GM21423 (cell line): Measurements from ENCODE around the gene PSMA5.
"Not testable (repeated sequence)": the region's sequence is repeated elsewhere in the genome, so short reads cannot be mapped to it uniquely, and the experiment has no call there.

Experiments
- ATAC-seq: cut with Tn5 transposase; IDR thresholded peaks from one replicate; pipeline ENCODE4 v1.9.1; 2021; ENCODE audit warnings: mild to moderate bottlenecking, moderate library complexity; ENCODE audit not compliant: unreplicated experiment

PSMA5 gene

DNA sequence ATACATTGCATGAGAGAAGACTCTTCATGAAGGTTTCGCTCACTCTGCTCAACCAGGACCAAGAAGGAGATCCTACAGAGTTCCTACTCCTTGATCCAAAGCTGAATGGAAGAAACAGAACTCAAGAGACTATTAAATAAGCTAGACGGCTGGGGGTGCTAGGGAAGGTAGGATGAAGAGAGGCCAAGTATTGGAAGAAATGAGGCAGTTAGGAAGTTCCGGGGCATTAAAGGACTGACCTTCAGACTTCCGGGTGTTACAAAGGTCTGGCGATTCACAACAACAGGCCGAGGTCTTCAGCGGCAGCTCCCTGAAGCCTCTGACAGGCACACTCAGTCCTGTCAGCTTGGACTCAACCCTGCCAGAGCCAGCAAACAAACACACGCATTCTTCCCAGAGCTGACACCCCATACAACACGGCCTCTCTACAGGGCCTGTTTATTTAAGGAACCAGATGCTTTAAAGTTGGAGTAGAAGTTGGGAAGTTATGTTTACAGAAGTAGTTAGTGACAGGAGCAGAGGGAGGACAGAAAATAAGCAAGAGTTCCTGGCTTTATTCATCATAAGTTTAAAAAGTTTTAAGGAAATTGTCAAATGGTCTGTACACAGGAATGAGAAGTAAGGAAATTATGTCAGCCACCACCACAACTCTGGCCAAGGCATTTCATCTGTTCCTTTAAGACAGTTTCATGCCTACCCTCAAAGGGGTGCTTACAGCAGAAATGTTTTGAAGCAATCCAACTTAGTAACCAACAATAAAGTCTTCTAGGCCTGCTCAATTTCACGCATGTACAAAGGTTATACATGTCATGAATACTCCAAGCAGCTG lies 33.2 kb downstream of the PSMA5 start:
- ATAC-seq = no peak

DNA sequence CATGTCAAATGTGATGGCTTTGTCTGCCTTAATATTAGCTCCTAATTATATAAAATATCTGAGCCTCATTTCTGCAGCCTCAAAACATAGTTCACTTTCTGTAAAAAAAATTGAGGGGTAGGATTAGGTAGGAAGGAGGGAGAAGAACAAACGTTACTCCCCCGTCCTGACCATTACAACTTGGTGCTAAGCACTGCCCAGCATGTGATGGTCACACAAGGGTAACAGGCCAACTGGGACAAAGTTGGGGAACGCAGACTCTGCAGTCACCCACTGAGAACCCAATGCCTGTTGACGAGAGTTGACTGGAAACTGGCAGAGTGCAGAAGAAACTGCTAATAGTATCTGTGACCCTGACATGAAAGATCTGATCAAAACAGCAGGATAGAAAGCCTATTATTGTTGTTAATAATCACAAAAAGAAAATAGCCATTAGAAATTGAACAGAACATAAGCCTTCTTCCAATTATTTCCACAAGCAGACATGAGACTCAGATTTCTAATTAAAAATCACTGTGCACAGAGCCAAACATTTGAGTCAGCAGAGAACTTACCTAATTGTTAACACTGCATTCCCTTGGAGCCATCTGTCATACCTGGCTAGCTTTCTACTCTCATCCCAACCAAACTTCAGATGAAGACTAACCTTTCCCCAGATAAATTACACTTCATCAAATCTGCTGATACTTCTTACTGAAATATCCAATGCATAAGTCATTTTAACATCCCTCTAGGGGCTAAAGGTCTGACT lies 34.0 kb downstream of the PSMA5 start:
- ATAC-seq = peak; percentile 8

DNA sequence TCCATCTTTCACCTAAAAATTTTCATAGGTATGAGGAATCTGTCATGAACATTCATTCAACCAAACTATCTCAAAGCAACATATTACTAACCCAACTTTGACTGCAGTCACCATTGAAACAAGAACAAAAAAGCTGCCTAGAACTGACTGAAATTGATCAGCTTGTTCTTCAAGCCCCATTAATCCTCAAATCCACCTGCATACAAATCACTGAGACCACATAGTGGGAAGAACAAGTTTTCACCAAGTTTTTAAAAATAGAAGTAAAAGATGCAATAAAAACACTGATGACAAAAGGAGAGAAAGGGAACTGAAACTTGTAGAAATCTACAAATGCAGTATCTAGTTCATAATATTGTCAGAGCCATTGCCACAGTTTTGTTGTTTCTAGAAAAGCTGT lies 34.6 kb downstream of the PSMA5 start:
- peak; percentile 79 for ATAC-seq

DNA sequence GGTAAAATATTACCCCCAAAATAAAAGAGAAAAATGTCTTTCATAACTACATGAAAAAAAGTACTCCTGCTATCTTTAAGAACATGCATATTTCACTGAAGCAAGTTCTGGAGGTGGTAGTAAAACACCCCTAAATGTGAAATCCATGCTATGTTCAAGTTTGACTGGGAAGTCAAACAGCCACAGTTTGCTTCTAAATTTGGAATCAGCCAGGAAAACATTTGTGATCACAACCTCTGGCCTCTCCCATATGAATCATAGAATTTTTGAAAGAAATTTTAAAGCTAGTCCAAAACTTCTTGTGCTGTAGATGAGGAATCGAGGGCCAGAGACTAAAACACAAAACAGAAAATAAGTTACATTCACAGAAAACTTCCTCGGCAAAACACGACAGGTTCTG lies 35.1 kb downstream of the PSMA5 start:
- no peak for ATAC-seq

DNA sequence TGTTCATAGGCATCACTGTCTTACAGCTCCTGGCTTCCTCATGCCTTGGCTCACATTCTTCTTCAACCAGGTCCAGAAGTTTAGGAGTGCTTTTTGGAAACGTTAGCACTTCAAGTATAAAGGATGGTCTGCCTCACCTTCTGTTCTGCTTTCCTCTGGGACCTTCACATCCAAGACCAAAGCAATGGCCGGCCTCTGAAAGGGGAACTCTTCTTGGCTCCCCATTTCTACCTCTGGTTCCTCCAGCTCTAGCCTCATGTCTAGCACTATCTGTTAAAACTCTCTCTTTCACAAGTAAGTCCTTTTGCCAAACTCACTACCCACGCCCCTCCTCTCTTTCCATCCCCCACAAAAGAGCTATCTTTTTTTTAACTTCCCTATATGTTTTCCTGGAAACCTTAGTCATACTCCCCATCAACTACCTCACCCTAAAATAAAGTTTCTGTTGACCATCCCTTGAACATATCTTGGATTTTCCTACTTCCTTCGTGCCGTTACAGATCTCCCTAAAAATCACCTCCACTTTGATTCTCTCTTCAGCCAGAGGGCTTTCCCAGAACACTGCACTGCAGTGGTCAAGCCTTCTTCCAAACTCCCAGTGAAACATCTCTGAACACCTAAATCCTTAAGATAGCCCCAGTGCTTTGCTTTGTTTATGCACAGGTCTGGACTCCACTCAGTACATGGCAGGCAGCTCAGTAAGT lies 36.5 kb downstream of the PSMA5 start:
- no peak for ATAC-seq

DNA sequence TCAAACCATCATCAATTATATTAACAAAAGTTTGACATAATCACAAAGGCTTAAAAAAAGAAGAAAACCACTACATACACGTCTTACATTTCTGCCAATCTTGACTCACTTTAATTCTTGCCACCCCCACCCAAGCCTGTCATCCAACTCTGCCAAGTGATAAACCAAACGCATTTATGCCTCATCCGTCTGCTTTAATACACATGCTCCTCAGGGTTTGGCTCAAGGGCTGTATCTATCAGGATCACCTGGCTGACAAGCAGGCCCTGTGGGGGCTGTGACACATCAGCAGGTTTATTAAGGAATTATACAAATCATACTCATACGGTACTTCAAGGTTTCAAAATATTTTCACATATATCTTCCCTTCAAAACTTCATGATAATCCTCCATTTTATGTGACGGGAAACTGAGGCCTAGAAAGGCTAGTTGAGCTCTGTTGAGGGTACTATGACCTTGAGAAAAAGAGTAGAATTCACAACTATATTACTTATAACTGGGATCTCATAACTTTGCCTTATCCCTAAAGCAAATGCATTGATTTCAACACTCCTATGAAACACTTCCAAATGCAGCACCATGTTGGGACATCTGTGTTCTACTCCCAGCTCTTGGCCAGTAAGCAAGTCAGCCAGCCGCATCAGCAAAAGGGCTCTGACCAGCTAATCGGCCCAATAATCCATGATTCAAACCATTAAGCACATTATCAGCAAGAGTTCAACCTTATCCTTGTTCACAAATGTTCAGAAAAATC lies 37.2 kb downstream of the PSMA5 start:
- ATAC-seq = no peak

DNA sequence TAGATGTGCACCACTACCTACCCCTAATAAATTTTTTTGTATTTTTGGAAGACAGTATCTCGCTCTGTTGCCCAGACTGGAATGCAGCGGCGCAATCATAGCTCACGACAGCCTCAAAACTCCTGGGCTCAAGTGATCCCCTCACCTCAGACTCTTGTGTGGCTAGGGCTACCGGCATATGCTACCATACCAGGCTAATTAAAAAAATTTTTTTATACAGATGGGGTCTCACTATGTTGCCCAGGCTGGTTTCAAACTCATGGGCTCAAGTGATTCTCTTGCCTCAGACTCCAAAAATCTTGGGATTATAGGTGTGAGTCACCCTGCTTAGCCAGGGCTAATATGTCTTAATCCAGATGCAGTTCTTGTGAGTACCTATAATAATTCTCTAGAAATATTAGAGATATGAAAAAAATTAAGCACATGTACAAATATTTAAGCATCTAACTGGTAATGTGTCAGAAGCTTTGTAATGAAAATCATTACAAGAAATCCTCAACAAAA lies 38.0 kb downstream of the PSMA5 start:
- no peak for ATAC-seq

DNA sequence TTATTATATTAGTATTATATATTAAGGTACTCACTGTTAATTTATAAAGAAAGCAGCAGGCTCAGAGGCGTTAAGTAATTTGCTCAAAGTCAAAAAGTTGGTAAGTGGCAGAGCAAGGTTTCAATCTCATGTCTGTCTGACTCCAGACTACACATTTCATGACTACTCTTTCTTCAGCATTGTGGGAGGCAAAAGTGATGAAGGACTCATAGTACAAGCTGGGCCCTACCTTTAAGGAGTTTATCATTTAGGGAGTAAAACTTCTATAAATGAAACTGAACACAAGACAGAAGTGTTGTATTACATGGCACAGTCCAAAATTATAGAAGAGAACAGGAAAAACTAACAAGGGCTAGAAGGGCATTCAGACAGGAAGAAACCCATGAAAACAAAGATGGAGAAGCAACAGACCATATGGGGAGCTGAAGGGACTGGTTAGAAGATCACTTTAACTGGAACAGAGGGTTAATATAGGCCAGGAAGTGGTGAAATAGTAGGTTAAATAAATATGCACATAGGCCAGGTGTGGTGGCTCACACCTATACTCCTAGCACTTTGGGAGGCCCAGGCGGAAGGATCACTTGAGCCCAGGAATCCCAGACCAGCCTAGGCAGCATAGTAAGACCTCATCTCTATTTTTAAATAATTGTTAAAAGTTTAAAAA lies 40.1 kb downstream of the PSMA5 start:
- no peak for ATAC-seq

DNA sequence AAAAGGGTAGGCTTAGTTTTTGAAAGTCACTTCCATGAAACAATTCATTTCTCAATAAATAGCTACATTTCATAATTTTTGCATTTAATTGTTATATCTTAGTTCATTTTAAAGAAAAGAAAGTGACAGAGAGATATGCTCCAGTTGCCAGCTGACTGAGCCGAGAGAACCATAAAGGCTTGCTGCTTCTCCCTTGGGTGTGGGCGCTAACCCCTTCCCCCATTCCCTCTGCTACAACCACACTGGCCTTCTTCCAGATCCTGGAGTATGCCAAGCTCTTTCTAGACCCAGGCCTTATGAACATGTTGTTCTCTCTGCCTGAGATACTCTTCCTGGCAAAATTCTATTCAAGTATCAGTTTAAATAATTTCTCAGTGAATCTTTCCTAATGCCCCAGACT lies 40.8 kb downstream of the PSMA5 start:
- no peak for ATAC-seq

DNA sequence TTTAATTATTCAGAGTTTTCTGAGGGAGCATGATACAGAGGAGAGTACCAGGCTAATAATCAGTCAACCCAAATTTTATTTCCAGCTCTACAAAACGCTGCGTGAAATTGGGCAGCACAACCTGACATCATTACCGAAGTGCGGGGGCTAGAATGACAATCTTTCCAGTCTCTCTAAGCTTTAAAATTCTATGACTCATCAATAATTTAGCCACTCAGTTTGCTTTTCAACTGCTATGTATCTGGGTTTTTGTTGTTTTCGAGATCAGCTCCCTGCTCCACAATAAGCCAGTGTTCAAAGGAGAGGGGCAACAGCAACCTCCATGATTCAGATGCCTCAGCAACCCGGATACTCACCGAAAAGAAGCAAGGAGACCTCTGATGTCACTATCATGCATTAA lies 42.4 kb downstream of the PSMA5 start:
- no peak for ATAC-seq

DNA sequence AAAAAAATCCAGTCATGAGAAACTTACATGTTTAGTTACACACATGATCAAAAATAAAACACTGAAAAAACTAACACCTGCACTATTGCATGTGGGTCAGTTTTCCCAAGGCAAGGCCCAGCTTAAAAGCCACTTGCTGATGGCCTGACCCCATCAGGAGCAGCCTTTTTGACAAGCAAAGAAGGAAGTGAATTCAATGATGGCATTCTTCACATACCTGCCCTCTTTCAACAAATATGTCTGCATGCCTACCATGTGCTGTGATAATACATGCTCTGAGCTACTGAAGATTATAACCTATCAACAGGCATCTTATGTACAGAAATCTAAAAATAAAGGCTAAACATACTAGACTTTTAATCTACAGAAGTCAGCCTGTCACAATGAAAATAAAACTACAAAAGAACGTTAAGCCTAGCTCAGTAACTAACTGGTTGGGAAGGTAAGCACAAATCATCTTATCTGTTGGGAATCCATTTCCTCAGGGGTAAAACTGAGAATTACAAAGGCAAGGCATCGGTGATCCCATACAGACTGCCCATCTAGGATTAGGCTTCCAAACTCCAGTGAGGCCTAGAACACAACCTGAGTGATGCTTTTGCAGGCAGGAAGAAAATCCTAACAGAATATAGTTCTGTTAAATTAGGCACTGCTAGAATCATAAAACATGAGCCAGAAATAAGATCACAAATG lies 43.0 kb downstream of the PSMA5 start:
- no peak for ATAC-seq

DNA sequence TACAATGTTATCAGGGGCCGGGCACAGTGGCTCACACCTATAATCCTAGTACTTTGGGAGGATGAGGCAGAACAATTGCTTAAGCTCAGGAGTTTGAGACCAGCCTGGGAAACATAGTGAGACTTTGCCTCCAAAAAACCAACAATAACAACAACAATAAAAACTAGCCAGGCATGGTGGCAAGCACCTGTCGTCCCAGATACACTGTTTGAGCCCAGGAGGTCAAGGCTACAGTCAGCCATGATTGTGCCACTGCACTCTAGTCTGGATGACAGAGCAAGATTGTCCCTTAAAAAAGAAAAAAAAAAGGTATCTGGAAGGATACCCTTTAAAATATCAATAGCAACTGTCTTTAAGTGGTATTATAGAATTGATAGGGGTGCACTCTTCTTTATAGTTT lies 44.7 kb downstream of the PSMA5 start:
- no peak for ATAC-seq

DNA sequence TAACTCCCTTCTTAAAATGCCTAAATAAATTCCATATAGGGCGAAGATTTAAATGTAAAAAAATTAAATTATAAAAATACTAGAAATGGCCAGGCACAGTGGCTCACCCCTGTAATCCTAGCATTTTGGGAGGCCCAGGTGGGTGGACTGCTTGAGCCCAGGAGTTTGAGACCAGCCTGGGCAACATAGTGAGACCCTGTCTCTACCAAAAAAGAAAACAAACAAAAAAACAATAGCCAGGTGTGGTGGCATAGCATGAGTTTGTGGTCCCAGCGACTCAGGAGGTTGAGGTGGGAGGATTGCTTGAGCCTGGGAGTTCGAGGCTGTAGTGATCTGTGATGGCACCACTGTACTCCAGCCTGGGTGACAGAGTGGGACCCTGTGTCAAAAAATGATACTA lies 46.3 kb downstream of the PSMA5 start:
- no peak for ATAC-seq

DNA sequence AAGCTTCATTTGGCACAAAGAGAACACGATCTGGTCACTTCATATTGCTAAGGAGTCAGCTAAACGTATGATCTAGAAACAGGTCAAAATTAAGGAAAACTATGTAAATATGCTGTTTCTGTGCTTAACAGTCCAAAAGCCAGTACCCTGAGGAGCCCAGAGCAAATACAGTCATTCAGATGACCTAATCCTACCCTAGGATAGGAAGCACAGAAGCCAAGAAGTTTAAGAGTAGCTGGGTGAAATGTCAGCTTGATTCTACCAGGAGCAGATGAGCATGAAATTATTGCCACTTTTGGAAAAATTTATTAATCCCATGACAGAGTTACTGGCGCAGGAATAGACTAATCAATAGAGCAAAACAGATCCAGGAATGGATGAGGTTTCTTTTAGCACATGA lies 46.8 kb downstream of the PSMA5 start:
- ATAC-seq = no peak

DNA sequence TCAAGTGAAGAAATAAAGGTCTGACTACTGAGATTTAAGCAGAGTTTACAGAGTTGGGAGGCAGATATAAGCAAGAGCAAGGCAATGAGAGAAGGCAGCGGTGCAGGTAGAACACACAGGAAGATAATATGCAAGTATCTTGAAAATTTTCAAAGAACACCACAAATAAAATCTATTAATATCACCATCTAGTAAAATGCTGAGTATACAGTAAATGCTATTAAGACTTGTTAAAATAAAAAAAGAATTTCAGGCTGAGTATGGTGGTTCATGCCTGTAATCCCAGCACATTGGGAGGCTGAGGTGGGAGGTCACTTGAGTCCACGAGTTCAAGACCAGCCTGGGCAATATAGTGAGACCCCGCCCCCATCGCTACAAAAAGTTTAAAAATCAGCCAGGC lies 48.5 kb downstream of the PSMA5 start:
- no peak for ATAC-seq

DNA sequence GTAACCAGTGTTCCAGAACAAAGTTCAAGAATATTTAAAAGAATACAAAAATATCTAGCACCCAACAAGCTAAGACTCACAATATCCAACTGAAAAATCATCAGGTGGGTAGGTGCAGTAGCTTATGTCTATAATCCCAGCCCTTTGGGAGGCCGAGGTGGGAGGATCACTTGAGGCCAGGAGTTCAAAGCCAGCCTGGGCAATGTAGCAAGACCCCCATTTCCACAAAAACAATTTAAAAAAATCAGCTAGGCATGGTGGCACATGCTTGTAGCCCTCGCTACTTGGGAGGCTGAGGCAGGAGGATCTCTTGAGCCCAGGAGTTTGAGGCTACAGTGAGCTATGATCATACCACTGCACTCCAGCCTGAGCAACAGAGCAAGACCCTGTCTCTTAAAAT lies 52.6 kb downstream of the PSMA5 start:
- ATAC-seq = not testable (repeated sequence)

DNA sequence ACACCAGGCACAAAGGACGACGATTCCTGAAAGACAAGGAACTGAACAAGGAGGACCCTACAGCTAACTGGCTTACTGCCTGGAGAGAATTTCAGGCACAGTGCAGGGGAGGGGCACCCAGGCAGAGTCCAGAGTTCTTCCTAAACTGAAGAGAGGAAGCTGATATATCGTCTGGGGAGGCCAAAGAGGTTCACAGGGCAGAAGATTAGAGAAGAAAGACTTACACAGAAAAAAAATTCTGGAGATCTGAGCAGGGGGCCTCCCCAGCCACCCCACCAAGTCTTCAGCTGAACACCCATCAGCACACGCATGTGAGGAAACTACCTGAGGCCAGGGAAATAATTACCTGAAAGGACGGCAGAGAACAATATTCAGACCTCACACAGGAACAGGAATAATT lies 53.1 kb downstream of the PSMA5 start:
- ATAC-seq = no peak

DNA sequence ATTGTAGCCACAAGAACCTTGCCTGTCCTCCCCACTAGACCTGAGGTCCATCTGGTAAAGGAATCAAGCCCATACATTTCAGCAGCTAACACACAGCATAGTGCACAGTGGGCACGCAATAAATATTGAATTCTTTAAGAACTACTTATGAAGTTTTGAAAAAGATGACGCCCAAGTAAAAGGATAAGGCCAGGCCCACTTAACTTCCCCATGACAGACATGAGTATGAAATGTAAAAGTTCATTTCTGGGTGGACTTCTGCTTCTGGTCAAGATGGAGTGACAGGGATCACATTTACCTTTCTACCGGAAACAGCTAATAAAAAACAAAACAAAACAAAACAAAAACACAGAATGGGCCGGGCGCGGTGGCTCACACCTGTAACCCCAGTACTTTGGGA lies 54.0 kb downstream of the PSMA5 start:
- no peak for ATAC-seq

DNA sequence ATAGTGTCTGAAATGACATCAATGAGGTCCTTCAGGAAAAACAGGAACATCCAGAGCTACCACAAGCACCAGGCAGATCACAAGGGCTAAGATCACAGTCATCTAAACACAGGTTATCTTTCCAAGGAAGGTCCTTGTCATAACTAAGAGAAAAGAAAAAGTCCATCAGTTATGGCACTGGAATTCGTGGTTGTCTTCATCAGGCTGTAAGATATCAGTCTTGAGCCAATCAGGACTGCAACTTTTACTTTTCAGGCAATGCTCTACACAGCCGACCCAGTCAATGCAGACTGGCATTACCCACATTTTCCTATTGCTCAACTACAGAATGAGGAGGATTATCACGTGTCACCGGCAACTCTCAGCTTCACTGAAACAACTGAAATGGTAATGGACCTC lies 54.9 kb downstream of the PSMA5 start:
- no peak for ATAC-seq
